HG02973 (cell line): ENCODE measurements around the gene HDAC7.

ENCODE experiments used
- ATAC-seq: cut with Tn5 transposase; IDR thresholded peaks from one replicate; pipeline ENCODE4 v1.9.1; 2021; ENCODE audit warnings: moderate library complexity; ENCODE audit not compliant: unreplicated experiment

HDAC7 gene

DNA sequence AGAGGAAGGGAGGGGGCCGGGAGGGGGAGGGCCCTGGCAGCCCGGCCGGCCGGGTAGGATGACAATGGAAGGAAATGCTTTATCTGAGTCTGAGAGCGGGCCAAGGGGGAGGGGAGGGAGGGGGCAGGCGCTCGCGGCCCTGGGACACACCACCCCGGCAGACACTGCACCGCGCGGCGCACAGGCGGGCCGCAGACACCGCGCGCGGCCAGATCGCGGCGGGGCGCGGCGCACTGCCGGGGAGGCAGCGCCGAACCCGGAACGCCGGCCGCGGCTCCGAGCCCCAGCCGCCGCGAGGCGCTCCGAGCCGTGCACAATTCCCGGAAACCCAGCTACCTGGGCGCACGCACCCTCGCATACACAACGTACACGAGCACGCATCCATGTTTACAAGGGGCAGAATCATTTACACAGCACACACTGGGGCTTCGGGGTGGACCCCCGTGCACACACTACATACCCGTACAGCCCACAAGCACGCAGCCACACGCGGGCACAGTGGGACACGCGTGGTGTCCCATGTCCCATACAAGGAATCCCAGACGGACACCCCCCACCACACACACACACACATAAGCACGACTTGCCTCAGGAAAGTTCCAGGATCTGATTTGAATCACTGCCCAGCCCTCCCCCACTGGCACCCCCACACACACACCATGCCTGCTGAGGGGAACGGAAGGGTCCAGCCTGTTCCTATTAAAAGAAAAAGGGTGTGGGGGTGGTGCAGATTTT, at the start of gene HDAC7:
Gene HDAC7 (minus strand): TSS at position 8 of the 735 bp plus-strand sequence. CDS start 118 bp downstream, outside the sequence.
- ATAC-seq: no peak

DNA sequence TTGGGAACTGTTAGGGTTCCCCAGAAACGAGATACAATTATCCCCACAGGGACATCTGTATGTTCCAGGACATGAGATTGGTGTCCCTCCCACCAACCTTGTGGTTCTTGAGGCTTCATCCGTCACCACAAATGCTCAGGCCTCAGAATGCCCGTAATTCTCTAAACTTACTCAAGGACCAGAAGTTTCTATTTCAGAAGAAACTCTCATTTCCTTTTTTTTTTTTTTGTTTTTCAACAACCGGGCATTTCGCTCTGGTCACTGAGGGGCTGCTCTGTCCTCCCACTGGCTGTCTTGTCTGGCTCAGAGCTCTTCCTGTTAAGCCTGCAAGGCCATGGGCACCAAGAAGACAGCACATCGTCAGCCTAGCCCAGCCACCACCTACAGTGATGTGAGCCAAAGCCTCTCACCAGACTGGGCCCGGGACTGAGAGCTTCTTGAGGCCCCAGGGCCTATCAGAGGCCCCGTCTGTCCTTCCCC, 48.9 kb upstream of the HDAC7 start:
- ATAC-seq: peak; percentile 72

DNA sequence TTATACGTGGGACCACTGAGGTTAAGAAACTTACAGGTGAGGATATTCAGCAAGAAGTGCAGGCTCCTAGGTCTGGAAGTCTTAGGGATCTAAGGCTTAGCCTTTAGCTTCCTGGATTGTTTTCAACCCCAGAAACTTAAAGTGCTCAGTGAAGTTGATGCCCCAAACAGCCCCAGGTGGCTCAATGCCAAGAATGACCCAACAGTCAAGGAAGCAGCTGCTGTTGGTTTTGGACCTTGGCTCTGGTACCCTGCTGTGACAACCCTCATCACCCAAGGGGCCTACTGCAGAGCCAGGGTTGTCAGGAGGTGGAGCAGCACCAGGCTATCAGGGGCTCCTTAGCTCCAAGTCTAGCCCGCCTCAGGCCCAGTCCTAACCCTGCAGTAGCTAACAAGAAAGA, 48.3 kb upstream of the HDAC7 start:
- ATAC-seq: no peak

DNA sequence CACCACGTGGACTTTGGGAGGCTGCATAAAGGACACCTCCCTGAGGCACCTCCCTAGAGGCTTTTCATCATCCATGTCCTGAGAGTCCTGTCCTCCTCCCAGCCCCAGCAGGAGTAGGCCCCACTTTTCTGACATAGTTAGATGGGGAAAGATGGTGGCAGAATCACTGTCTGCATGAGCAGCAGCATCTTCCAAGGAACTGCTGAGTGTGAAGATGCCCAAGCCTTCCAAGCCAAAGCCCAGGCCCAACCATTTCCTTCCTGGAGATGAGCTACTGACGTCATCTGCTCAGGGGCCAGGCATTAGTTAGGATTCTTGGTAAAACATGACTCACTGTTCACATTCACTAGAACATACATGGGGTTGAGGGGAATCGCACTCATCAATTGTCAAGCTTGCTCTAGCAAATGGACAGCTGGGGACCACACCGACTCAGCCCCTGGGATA, 47.8 kb upstream of the HDAC7 start:
- ATAC-seq: no peak

DNA sequence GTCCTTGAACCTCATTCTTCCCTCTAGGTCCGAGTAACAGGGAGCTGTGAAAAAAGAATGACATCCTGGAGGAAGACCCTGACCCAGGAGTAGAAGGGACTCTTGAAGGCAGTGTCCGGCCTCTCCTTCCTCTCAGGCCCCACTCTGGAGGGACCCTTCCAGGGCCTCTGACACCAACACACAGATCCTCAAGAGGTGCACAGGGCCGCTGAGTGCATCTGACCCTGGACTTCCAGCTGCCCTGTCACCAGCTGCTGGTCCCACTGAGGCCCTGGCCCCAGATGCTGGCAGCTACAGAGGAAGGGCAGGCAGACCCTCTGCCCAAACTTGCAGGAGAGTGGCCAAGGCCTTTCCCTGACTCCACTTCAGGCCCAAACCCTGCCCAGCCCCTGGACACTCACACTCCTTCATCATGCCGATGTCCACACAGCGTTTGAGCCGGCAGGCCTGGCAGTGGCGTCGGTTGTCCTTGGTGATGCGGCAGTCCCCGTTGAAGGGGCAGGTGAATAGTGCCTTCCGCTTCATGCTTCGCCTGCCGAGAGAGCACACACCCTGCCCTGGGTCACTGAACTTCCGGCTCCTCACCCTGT, 45.0 kb upstream of the HDAC7 start:
- ATAC-seq: no peak

DNA sequence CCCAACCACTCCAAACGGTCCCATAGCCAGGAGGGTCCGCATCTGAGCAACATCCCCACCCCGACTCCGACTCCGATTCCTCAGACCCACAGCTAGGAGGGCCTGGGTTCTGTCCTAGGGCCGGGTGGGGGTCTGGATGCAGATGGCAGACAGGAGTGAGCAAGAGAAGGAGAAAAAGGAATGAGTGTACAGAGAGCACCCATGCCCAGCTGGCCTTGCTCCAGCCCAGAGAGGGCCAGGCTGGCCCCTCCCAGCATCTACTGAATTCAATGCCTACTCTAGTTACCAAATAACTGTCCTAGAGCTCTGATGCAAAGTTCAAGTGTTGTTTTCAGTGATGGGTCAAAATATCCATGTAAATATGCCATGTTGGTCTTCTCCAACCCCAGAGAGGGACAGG, 44.3 kb upstream of the HDAC7 start:
- no peak for ATAC-seq

DNA sequence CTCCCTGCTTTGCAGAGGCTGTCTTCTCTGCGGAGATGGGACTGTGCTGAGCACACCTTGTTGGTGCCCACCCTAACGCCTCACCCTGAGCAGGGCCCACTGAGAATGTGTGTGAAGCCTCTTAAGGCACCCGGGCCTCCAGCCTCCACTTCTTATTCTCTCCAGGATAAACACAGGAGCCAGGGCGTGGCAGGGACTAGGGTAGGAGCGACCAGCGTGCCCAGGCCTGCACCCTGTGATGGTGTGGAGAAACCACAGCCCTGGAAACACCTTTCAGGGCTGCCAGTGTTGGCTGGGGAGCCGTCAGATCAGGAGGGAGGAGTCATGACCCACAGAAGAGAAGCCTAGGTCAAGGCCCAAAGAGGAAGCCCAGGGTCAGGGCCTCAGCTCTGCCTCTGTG, 43.8 kb upstream of the HDAC7 start:
- ATAC-seq: no peak

DNA sequence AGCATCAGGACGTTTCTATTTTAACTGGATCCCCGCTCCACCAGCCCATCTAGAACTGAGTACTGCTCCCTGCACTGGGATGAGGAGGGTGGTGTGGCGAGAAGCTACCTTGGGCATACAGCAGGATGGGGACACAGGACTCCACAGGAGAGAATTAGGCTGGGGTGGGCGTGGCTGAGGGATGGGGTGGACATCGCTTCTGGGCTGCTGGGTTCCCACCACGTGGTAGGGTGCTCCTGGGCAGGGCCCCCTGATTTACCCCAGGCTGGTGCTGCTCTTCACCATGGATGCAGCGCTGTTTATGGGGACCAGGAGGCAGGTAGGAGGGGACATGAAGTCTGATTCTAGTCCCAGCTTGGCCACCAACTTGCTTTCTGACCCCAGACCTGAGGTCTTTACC, 43.2 kb upstream of the HDAC7 start:
- no peak for ATAC-seq

DNA sequence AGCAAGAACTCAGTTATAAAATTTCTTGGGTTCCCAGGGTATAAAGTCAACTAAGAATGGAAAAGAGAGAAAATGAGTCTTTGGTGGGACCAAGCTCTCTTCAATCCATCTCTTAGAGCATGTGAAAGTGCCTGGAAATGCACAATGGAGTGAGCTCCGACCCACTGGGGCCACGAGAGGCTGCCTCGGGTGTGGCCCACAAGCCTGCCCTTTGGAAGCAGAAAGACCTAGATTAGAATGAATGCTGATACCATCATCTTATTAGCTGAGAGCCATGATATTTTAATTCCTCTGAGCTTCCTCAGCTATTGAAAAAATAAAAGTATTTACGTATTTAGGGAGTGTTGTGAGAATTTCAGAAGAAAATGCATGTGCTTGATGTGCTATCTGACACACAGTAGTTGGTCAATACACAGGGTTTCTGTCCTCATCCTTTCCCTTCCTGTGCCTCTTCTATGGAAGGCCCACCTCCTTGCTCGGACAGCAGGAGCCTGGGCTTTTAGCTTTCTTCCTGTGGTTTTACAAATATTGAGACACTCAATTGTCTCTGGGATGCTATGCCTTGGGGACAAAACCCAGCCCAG, 42.6 kb upstream of the HDAC7 start:
- no peak for ATAC-seq

DNA sequence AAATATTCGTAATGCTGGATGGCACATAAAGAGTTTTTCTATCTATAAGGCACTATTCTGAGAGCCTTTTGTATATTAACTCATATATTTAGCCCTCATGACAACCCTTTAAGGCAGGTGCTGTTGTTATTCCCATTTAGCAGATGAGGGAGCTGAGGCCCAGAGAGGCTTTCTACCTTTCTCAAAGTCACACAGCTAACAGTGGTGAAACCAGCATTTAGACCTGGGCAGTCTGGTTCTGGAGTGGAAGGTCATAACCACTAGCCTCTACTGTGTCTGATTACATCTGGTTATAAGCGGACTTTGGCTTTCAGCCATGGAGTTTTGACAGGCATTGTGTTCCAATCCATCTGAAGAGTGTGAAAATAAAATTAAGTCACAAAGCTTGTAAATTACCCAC, 41.2 kb upstream of the HDAC7 start:
- no peak for ATAC-seq

DNA sequence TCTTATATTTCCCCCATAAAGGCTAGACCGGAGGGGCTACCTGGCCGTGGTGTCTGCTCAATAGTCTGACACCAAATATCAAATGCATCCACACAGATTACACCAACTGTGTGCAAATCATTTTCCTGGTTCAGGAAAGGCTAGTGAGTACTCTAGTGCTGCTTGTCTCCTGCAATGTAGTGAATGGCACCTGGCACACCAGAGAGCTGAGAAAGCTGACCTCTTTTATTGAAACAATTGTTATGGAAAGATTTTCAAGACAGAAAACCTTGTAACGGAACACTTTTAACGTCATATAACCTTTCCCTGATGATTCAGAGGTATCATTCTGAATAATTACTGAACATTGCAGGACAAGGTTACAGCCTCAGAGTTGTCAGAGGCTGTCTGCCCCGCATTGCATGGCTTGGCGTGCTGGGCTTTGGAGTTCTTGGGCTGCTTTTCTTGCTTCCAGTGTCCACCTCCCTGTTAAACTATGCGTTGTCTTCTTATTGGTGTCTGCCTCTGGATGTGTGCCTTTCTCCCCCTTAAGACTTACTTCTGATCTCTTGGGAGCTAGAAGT, 40.7 kb upstream of the HDAC7 start:
- ATAC-seq: no peak

DNA sequence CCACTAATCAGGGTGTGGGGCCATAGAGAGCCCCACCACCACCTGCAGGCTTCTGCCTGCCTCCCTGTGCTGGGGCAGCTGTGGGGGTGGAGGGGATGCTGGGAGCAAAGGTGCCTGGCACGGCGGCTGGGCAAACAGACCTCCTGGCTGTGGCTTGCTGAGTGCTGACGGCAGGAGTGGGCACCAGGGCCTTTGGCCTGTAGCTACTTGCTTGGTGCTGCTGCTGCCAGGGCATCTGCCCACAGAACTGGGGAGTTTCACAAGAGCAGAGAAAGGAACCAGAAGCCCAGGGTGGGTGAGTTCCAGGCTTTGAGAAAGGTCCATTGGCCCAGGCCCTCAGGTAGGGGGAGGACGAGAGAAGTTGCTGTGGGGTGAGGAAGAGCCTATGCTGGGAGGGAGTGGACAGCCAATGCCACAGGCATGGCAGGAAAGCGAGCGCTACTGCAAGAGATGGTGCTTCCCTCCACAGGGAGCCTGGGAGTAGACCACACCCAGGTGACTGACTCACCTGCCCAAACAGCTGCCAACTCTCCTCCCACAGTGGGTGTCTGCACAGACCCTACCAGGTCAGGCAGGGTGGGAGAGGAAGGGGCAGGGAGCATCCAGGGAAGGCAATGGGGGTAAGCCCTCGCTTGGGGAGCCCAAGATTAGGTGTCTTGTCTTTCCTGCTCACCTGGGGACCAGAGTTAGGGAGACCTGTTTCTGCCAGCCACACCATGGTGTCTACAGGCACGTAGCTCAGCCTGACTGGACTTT, 39.0 kb upstream of the HDAC7 start:
- ATAC-seq: no peak

DNA sequence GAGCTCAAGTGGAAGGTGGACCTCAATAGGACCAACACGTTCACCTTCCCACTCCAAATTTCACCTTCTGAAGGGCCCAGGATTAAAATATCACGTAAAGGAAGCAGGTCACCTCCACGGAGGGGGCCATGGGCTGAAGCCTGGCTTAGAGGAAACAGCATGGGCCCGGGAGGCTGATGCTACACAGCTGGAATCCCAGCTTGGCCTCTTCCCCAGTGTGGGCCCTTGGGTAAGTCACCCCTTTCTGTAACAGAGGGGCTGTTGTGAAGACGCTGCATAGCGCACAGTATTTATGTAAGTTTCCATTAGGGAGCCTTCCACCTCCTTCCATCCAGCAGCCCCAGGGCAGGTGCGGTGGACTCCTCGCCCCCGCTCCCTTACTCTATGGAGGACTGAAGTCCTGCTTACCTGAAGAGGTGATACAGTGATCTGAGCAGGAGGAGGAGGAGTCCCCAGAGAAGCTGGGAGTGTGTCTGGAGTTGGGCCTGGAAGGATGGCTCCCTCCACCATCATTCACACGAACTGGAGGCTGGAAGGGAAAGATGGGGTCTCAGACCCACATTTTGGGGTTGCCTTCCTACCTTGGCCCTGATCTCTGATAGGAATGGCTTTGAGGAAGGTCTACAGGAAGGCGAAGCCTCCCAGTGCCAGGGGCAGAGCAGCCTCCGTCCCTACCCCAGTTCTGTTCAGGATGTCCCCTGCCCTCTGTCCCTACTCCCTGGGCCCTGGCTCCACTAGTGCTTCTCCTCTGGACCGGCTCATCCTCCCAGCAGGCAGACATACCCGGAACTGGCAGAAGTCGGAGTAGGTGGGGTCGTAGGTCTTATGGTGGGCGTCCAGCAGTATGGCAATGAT, 37.2 kb upstream of the HDAC7 start:
- no peak for ATAC-seq

DNA sequence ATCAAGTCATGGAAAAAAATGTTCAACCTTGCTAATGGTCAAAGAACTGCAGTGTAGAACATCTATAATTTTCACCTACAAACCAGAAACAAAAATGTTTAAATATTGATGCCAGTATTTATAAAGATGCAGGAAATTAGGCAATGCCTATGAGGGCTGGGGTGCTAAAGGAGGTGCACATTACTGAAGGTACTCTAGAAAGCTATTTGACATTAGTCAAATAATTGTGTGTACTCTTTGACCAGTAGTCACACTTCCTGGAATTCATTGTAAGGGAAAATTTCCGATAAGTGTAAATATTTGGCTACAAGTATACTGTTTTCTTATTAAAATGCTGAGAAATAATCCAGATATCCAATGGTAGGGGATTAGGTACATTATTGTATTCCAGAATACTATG, 36.4 kb upstream of the HDAC7 start:
- ATAC-seq: no peak

DNA sequence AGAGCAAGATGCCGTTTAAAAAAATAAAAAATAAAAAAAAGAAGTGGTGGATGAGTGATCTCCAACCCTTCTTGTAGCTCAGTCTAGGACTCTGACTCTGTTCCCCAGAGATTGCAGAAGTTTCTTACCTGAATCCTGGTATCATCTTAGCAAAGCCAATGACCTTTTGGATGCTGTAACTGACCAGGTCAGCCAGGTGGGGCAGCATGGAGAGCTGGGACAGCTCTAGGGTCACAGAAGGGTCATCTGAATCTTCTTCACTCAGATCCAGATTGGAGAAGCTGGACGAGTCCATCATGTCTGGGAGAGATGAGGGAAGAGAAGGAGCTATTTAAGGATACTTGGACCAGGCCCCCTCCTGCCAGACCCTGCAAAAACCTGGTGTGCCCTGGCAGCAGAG, 35.8 kb upstream of the HDAC7 start:
- no peak for ATAC-seq

DNA sequence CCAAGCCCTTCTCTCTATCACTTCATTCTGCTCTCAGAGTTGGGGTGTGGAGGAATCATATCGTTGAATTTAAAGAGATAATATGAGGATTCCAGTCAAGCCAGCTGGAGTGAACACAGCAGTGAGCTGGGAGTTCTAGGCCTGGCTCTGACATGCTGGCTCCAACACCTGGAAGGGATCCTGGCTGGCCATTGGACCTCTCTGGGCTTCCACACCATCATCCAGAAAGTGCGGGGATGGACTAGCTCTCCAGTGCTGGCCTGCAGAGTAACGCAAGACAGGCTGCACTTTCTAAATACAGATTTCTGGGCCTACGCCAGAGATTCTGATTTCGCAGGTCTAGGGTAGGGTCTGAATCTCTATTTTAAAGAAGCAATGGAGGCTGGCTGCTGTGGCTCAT, 34.8 kb upstream of the HDAC7 start:
- no peak for ATAC-seq

DNA sequence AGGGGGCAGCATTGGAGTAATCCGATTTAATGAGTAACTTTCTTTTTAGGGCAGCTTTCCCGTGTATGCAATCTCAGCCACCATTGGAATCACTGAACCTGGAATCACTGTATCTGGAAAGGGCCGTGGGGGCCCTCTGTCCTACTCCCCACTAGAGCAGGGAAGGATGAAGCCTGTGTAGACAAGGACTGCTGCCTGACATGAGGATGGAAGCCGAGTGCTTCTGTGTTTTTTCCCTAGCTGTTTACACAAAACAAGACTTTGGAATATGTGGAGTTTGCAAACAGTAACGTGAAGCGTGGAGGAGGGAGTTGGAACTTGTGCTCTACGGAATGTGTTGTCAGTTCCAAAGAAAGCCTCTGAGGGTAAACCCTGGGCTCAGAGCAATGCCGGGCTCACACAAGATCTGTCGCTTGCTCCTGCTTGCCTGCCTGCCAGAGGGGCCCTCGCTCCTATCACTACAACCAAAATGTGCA, 32.4 kb upstream of the HDAC7 start:
- ATAC-seq: no peak

DNA sequence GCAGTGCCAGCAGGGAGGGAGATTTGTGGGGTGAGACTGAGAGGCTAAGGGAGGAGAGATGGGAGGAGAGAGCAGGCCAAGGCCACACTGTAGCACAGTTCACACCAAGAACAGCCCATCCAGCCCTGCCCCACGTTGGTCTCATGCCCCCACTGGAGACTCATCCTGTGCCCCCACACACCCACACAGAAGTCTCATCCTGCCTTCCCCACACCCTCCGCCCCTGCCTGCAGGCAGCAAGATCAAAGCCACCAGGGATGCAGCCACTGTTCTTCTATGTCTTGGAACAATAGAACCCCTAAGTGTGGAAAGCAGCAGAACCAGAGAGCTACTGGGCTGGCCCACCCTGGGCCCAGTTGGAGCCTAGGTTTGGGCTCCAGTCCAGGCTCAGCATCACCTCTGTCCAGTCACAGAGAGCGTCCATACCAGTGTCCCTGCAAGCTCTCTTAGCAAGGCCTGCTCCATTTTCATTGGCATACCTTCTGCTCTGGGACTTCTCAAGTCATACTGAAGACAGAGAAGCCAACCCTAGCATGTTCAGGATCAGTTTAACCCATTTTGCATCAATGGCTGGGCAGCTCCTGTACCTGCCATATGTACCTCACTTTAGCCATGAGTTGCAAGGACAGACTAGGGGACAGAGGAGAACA, 31.7 kb upstream of the HDAC7 start:
- ATAC-seq: no peak

DNA sequence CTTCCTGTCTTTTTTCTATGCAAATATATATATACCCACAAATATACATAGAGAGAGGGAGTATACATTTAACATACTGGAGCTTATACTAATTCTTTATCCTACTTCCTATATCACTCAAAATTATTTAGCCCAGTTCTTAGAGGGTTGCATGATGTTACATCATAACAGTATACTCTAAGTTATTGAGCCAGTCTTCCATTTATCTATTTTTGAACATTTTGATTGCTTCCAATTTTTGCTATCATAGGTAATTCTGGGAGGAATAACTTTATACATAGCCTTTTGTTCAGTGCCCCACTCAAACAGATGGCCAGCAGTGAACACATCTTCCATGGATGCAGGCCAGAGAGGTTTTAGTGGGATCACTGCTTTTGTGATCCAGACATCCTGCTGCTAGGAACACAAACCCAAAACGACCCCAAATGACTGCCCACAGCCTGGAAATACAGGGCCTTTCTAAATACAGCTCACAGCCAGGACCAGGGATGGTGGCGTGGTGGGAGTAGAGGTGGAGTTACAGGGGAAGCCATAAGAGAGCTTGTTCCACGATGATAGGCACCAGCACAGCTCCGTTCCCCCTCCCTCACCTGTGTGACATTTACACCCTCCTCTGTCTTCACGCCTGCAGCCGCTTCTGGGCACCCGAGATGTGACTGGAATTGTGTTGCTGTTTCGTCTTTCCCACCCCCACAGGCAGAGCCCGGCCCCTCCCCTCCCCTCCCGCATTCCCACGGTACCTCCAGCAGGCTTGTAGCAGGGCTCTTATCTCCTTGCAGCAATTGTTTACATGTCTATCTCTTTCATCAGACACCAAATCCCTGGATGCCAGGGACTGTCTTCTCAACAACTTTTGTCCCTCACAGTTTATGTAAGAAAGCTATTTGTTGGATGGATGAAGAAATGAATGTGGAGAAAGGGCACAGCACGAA, 30.7 kb upstream of the HDAC7 start:
- no peak for ATAC-seq
